A549 (cell line): ENCODE data around the gene RNF8. TPM values are rescaled to one million over a fixed set of nuclear protein-coding genes. Genes with fewer than 3 reads are reported as not detected.

Source experiments
- ATAC-seq, 2 experiments: fragments of 200-7000 bp in 1 of 2; fragments of >200 bp in 1 of 2; cut with Nextera tagmentation in 1 of 2; cut with Tn5 transposase in 1 of 2; 3 replicates each; pipeline versions ENCODE4 v1.8.0 to v1.9.1; 2018 to 2020; ENCODE audit warnings: mild to moderate bottlenecking in 1 of 2, moderate library complexity in 1 of 2
- CTCF ChIA-PET: fragments of 300-600 bp; sonication (Branson Sonifier 250); formaldehyde crosslinking; extraction: SDS; loops from one replicate; lab custom pipeline; 2021; ENCODE audit warnings: antibody characterized with exemption, inconsistent platforms; lab: Yijun Ruan, JAX
- POLR2A ChIA-PET: fragments of 350-600 bp; formaldehyde crosslinking; extraction: SDS; loops from one replicate; lab custom pipeline; 2021; ENCODE audit warnings: antibody characterized with exemption, inconsistent platforms; lab: Yijun Ruan, JAX
- DNase-seq, 2 experiments: peaks; one replicate each; pipeline versions ENCODE4 v3.0.0 to v3.0.0-alpha.2; 2011 to 2016; ENCODE audit warnings: low read depth in 1 of 2, low spot score in 1 of 2
- FAIRE-seq: peaks from 2 replicates; lab custom pipeline; 2011; peaks lifted over from hg19 to GRCh38; lab: Jason Lieb, UNC
- H3K27ac ChIP-seq, 2 experiments: fragments of >200 bp; sonication (Bioruptor Twin); formaldehyde crosslinking; 3 replicates each; pipeline ENCODE4 v1.5.1; 2016 to 2017
- H3K4me1 ChIP-seq: fragments of >200 bp; sonication (Bioruptor Twin); formaldehyde crosslinking; 3 replicates; pipeline ENCODE4 v1.6.1; 2016
- H3K4me2 ChIP-seq: fragments of >200 bp; sonication (Bioruptor Twin); formaldehyde crosslinking; 3 replicates; pipeline ENCODE4 v1.6.1; 2016
- H3K4me3 ChIP-seq: fragments of >200 bp; sonication (Bioruptor Twin); formaldehyde crosslinking; 3 replicates; pipeline ENCODE4 v1.5.1; 2016
- H3K9me3 ChIP-seq: fragments of >200 bp; sonication (Bioruptor Twin); formaldehyde crosslinking; 3 replicates; pipeline ENCODE4 v1.6.1; 2016
- CEBPB ChIP-seq, 2 experiments: fragments of >200 bp in 1 of 2; sonication (Bioruptor Twin) in 1 of 2; formaldehyde crosslinking in 1 of 2; IDR thresholded peaks; 2 replicates each; pipeline ENCODE4 v1.6.1; 2012 to 2016
- CHD2 ChIP-seq: fragments of 150-350 bp; IDR thresholded peaks from 2 replicates; pipeline ENCODE4 v1.6.1; 2014; ENCODE audit warnings: low read length; ENCODE audit not compliant: partially characterized antibody
- EHF ChIP-seq: fragments of 250-450 bp; sonication (Bioruptor Pico); IDR thresholded peaks from 2 replicates; pipeline ENCODE4 v1.5.0; 2020; ENCODE audit warnings: mild to moderate bottlenecking
- EHMT2 ChIP-seq: fragments of 200-600 bp; sonication (generic); IDR thresholded peaks from 2 replicates; pipeline ENCODE4 v1.6.1; 2016; ENCODE audit warnings: antibody characterized with exemption, low read depth, mild to moderate bottlenecking, moderate library complexity
- ELK1 ChIP-seq: fragments of 150-350 bp; IDR thresholded peaks from 2 replicates; pipeline ENCODE4 v1.6.1; 2014; ENCODE audit warnings: low read depth, mild to moderate bottlenecking, low read length
- EP300 ChIP-seq, 2 experiments: fragments of >200 bp; sonication (Bioruptor Twin); formaldehyde crosslinking; IDR thresholded peaks; 2 replicates in 1 of 2; 3 replicates in 1 of 2; pipeline ENCODE4 v1.6.1; 2016 to 2017
- ESRRA ChIP-seq: fragments of 150-350 bp; IDR thresholded peaks from 2 replicates; pipeline ENCODE4 v1.6.1; 2014; ENCODE audit warnings: mild to moderate bottlenecking, low read length, borderline replicate concordance
- FOSL2 ChIP-seq, 2 experiments: fragments of 450-650 bp in 1 of 2; fragments of >200 bp in 1 of 2; sonication (Bioruptor Twin) in 1 of 2; formaldehyde crosslinking; IDR thresholded peaks; 2 replicates each; pipeline versions ENCODE4 v1.5.0 to v1.6.1; 2016 to 2020; ENCODE audit warnings: mild to moderate bottlenecking in 1 of 2, moderate library complexity in 1 of 2
- FOXS1 ChIP-seq: fragments of 250-450 bp; sonication (Bioruptor Pico); IDR thresholded peaks from 2 replicates; pipeline ENCODE4 v1.5.0; 2020; ENCODE audit warnings: mild to moderate bottlenecking, moderate library complexity
- GATA3 ChIP-seq: IDR thresholded peaks from 2 replicates; pipeline ENCODE4 v1.6.1; 2012; ENCODE audit warnings: borderline replicate concordance
- HDAC2 ChIP-seq: fragments of 200-600 bp; sonication (generic); IDR thresholded peaks from 2 replicates; pipeline ENCODE4 v1.6.1; 2016
- HOXA7 ChIP-seq: fragments of 250-450 bp; sonication (Bioruptor Pico); IDR thresholded peaks from 2 replicates; pipeline ENCODE4 v1.5.0; 2020; ENCODE audit warnings: mild to moderate bottlenecking, moderate library complexity
- HOXB13 ChIP-seq: fragments of 250-450 bp; sonication (Bioruptor Pico); IDR thresholded peaks from 2 replicates; pipeline ENCODE4 v1.5.0; 2020; ENCODE audit warnings: low read depth, mild to moderate bottlenecking, moderate library complexity
- HOXB5 ChIP-seq: fragments of 250-450 bp; sonication (Bioruptor Pico); IDR thresholded peaks from 2 replicates; pipeline ENCODE4 v1.5.0; 2020; ENCODE audit warnings: mild to moderate bottlenecking, moderate library complexity
- JUNB ChIP-seq: fragments of >200 bp; sonication (Bioruptor Twin); formaldehyde crosslinking; IDR thresholded peaks from 2 replicates; pipeline ENCODE4 v1.6.1; 2016
- KDM5A ChIP-seq: fragments of 200-600 bp; sonication (generic); IDR thresholded peaks from 2 replicates; pipeline ENCODE4 v1.6.1; 2016; ENCODE audit warnings: antibody characterized with exemption, mild to moderate bottlenecking
- MAFK ChIP-seq: fragments of 450-650 bp; IDR thresholded peaks from 2 replicates; pipeline ENCODE4 v1.6.1; 2014; ENCODE audit not compliant: partially characterized antibody
- MAX ChIP-seq: IDR thresholded peaks from 2 replicates; pipeline ENCODE4 v1.6.1; 2012
- MAZ ChIP-seq: fragments of 150-350 bp; IDR thresholded peaks from 2 replicates; pipeline ENCODE4 v1.6.1; 2014; ENCODE audit warnings: antibody characterized with exemption, low read depth, low read length, borderline replicate concordance
- NPAS2 ChIP-seq: fragments of 250-450 bp; sonication (Bioruptor Pico); IDR thresholded peaks from 2 replicates; pipeline ENCODE4 v1.8.0; 2022; ENCODE audit warnings: mild to moderate bottlenecking, moderate library complexity, borderline replicate concordance
- PBX3 ChIP-seq: IDR thresholded peaks from 2 replicates; pipeline ENCODE4 v1.6.1; 2012
- POLR2A ChIP-seq: IDR thresholded peaks from 2 replicates; pipeline ENCODE4 v1.6.1; 2012; ENCODE audit warnings: mild to moderate bottlenecking, low read length
- REST ChIP-seq: fragments of 200-600 bp; sonication (generic); IDR thresholded peaks from 2 replicates; pipeline ENCODE4 v1.6.1; 2016; ENCODE audit warnings: antibody characterized with exemption, mild to moderate bottlenecking, moderate library complexity
- RFX5 ChIP-seq: fragments of 450-650 bp; IDR thresholded peaks from 2 replicates; pipeline ENCODE4 v1.7.1; 2014; ENCODE audit warnings: antibody characterized with exemption, mild to moderate bottlenecking, moderate library complexity
- SMC3 ChIP-seq: fragments of >200 bp; sonication (Bioruptor Twin); formaldehyde crosslinking; IDR thresholded peaks from 3 replicates; pipeline ENCODE4 v1.6.1; 2018; ENCODE audit warnings: inconsistent platforms
- SREBF2 ChIP-seq: fragments of 450-650 bp; IDR thresholded peaks from 2 replicates; pipeline ENCODE4 v1.6.1; 2014; ENCODE audit warnings: mild to moderate bottlenecking, moderate library complexity
- ZC3H11A ChIP-seq: fragments of 450-650 bp; IDR thresholded peaks from 2 replicates; pipeline ENCODE4 v1.6.1; 2014; ENCODE audit warnings: antibody characterized with exemption, mild to moderate bottlenecking
- ZSCAN20 ChIP-seq: fragments of 250-450 bp; sonication (Bioruptor Pico); IDR thresholded peaks from 2 replicates; pipeline ENCODE4 v1.8.0; 2022; ENCODE audit warnings: mild to moderate bottlenecking, moderate library complexity
- WGBS: methylation state at CpG from one replicate; pipeline ENCODE4 v1.1.6; 2017; ENCODE audit errors: missing lambda C conversion rate; 5-methylcytosine and 5-hydroxymethylcytosine counted together
- polyA plus RNA-seq, 4 experiments: library from polyadenylated mRNA; depleted of rRNA in 3 of 4; stranded (reverse); fragments of >200 nt; fragmentation: RNase III in 1 of 4; extraction: RNeasy Plus Mini Kit Qiagen cat#74134 plus additional on column Dnase treatment in 1 of 4; gene quantifications; 2 replicates in 3 of 4; 3 replicates in 1 of 4; pipeline ENCODE4 v1.2.3, GENCODE V29; 2011 to 2017
- TF ChIP-seq, protein P1 (sequence below): fragments of 250-450 bp; sonication (Bioruptor Pico); IDR thresholded peaks from 2 replicates; pipeline ENCODE4 v1.5.0; 2020; ENCODE audit warnings: low read depth, mild to moderate bottlenecking, moderate library complexity
- TF ChIP-seq, protein P2 (sequence below): fragments of 250-450 bp; sonication (Bioruptor Pico); IDR thresholded peaks from 2 replicates; pipeline ENCODE4 v1.5.0; 2021; ENCODE audit warnings: mild to moderate bottlenecking, moderate library complexity, borderline replicate concordance

RNF8 gene
- polyA plus RNA-seq, 2 of the 4 experiments (the other 2 are of a cell fraction), result 21.4 to 22.0 TPM

DNA sequence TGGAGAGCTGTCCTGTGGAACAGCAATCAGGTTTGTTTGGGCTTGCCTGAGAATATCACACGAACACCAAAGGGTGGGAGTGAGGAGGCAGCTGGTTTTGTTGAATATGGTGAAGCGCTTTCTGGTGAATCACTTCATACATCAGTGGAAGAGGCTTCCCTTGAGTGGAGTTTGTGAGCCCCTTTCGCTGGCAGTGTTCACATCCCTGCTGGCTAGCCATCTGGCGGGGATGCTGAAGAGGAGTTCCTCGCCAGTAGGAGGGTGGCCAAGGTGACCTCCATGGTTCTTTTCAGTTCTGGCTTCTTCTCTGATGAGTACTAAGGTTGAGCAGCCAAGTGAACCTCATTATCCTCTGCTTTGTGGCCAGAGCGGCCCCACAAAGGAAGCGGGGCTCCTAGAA is 37.7 kb upstream of the RNF8 start:
- no peak for ATAC-seq
- no peak for FAIRE-seq
- ChIA-PET POLR2A (no interaction called here), CTCF (interaction anchor here (0.6 to 3.7 kb wide), 4 partner anchors 10 to 298 kb away, joined by 3 to 19 read pairs (median 7); no protein-coding TSS in a partner anchor)
- TF ChIP-seq RFX5 (no peak), POLR2A (no peak), PBX3 (no peak), FOSL2 (IDR thresholded peaks at IDR 0.05) (no peak), FOSL2 (CRISPR knock-in tag; IDR thresholded peaks at IDR 0.05) (no peak), SREBF2 (no peak), HOXB13 (CRISPR knock-in tag) (no peak), GATA3 (no peak), MAFK (no peak), NPAS2 (no peak), JUNB (no peak), ELK1 (no peak), HOXA7 (CRISPR knock-in tag) (no peak), EP300 (IDR thresholded peaks at IDR 0.05) (no peak), ZC3H11A (no peak), CHD2 (no peak), KDM5A (no peak), ESRRA (no peak), SMC3 (no peak), EHF (CRISPR knock-in tag) (no peak)
- Histone ChIP-seq H3K9me3 (no peaks in the 10 kb centered on the region), H3K4me1 (no peaks in the 10 kb centered on the region), H3K27ac (no peak overlapping the region), H3K4me3 (no peak overlapping the region), H3K4me2 (no peak overlapping the region)
- 91% methylated on average over 7 of the region's 7 CpGs for WGBS
- no peak for DNase-seq

GRCh38 chr6:37317312-37318038 is 36.3 kb upstream of the RNF8 start:
- no peaks in the 10 kb centered on the region for H3K9me3 ChIP-seq
- ATAC-seq (no peak), DNase-seq (no peak), FAIRE-seq (no peak)
- H3K27ac ChIP-seq, result no peak overlapping the region
- H3K4me3 ChIP-seq, result no peak overlapping the region
- 88% methylated on average over 5 of the region's 5 CpGs for WGBS
- ChIA-PET POLR2A (no interaction called here), CTCF (interaction anchor here (1.2 to 1.8 kb wide), 2 partner anchors 8 to 12 kb away, joined by 3 to 10 read pairs; no protein-coding TSS in a partner anchor)
- H3K4me2 ChIP-seq, result no peak overlapping the region
- H3K4me1 ChIP-seq, result no peaks in the 10 kb centered on the region
- TF ChIP-seq FOXS1 (no peak), CHD2 (no peak), EHMT2 (no peak), MAFK (no peak), ZSCAN20 (CRISPR knock-in tag) (no peak), HDAC2 (no peak), HOXB5 (CRISPR knock-in tag) (no peak), REST (no peak), MAZ (no peak), CEBPB (IDR thresholded peaks at IDR 0.05) (no peak), MAX (no peak), EHF (CRISPR knock-in tag) (no peak)
- TF ChIP-seq, protein P1, sequence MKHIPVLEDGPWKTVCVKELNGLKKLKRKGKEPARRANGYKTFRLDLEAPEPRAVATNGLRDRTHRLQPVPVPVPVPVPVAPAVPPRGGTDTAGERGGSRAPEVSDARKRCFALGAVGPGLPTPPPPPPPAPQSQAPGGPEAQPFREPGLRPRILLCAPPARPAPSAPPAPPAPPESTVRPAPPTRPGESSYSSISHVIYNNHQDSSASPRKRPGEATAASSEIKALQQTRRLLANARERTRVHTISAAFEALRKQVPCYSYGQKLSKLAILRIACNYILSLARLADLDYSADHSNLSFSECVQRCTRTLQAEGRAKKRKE, result no peak
- TF ChIP-seq, protein P2, sequence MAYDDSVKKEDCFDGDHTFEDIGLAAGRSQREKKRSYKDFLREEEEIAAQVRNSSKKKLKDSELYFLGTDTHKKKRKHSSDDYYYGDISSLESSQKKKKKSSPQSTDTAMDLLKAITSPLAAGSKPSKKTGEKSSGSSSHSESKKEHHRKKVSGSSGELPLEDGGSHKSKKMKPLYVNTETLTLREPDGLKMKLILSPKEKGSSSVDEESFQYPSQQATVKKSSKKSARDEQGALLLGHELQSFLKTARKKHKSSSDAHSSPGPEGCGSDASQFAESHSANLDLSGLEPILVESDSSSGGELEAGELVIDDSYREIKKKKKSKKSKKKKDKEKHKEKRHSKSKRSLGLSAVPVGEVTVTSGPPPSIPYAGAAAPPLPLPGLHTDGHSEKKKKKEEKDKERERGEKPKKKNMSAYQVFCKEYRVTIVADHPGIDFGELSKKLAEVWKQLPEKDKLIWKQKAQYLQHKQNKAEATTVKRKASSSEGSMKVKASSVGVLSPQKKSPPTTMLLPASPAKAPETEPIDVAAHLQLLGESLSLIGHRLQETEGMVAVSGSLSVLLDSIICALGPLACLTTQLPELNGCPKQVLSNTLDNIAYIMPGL (CRISPR knock-in tag), result no peak
